Keratinocyte (primary cell): ENCODE measurements around the gene OR1F1.

Experiments used
- EZH2 ChIP-seq: IDR thresholded peaks from one replicate; pipeline ENCODE4 v1.6.1; 2012; ENCODE audit warnings: inconsistent platforms, mild to moderate bottlenecking, low read length, moderate library complexity
- TF ChIP-seq, protein P1 (sequence below), 3 experiments: IDR thresholded peaks in 1 of 3; conservative IDR thresholded peaks in 1 of 3; optimal IDR thresholded peaks in 1 of 3; 2 replicates in 2 of 3; 3 replicates in 1 of 3; pipeline versions ENCODE3 to v1.5.1; 2011; ENCODE audit warnings: low read length in 3 of 3, mild to moderate bottlenecking in 3 of 3, moderate library complexity in 2 of 3, control low read depth in 1 of 3, inconsistent platforms in 1 of 3; ENCODE audit not compliant: insufficient read depth in 2 of 3; ENCODE audit errors: extremely low read depth in 1 of 3

DNA sequence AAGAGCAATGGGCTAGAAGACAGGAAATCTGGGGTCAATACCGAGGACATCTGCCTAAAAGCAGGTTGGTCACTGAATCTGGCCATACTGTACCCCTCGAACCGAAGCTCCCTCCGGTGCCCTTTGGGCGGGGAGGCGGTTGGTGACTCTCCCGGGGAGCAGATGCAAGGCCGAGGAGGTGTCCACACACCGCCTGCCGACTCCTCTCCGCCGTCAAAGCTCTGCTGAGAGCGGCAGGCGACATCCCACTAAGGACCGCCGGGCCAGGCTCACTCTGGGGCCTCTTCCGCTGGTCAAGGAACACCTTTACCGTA is 46.5 kb downstream of the OR1F1 start:
- TF ChIP-seq, protein P1, sequence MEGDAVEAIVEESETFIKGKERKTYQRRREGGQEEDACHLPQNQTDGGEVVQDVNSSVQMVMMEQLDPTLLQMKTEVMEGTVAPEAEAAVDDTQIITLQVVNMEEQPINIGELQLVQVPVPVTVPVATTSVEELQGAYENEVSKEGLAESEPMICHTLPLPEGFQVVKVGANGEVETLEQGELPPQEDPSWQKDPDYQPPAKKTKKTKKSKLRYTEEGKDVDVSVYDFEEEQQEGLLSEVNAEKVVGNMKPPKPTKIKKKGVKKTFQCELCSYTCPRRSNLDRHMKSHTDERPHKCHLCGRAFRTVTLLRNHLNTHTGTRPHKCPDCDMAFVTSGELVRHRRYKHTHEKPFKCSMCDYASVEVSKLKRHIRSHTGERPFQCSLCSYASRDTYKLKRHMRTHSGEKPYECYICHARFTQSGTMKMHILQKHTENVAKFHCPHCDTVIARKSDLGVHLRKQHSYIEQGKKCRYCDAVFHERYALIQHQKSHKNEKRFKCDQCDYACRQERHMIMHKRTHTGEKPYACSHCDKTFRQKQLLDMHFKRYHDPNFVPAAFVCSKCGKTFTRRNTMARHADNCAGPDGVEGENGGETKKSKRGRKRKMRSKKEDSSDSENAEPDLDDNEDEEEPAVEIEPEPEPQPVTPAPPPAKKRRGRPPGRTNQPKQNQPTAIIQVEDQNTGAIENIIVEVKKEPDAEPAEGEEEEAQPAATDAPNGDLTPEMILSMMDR (optimal IDR thresholded peaks at IDR 0.05 in 1 of 3, IDR thresholded peaks at IDR 0.05 in 1 of 3, conservative IDR thresholded peaks at IDR 0.05 in 1 of 3; ENCODE audit: extremely low read depth in 1 of 3, insufficient read depth in 2 of 3, low read length in 3 of 3): no peak
- no peak for TF ChIP-seq EZH2
